HL-60/S4 (cell line): ENCODE data around the gene MUC5AC.
"Not testable (repeated sequence)": the region's sequence is repeated elsewhere in the genome, so short reads cannot be mapped to it uniquely, and the experiment has no call there.

Experiments
- in situ Hi-C: fragments of 300-500 bp; cut with MboI; formaldehyde crosslinking; loops from 2 replicates; pipeline ENCODE4 v1.14.3; 2022; ENCODE audit warnings: low sequenced_read_pairs

Gene MUC5AC

DNA sequence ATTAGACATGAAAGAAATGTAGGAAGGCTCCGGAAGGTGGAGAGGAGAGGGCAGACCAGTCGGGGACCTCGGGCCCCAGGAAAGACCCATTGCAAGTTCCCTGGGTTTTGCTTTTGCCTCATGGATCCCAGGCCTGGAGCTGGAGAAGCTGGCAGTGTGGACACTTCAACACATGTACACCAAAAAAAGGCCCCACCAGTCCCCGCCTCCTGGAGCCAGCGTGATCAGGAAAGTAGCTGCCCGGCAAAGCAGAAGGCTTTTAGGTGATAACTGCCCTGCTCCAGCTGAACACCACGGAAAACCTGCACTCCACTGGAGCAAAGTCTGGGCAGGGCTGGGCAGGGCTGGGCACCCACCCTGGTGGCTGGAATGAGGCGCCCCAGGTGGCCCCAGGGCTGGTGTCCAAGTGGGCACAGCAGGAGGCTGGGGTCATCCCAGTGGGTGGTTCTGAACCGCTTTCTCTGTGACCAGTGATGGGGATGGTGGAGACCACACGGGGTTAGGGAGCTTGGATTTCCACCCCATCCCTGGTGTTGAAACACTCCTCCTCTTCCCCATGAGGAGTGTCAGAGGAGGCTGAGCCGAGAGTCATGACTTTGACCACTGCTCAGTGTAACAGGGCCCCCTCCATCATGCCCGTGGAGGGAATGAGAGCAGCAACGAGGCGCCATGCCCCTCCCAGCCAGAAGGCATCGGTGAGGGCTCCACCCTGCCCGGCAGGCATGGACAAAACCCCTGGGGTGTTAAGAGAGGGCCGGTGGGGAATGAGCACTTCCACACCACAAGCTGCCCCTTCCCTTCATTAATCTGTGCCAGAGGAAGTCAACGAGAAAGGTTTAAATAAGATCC lies 16.9 kb upstream of the MUC5AC start:
- in situ Hi-C loops: no loop called here

DNA sequence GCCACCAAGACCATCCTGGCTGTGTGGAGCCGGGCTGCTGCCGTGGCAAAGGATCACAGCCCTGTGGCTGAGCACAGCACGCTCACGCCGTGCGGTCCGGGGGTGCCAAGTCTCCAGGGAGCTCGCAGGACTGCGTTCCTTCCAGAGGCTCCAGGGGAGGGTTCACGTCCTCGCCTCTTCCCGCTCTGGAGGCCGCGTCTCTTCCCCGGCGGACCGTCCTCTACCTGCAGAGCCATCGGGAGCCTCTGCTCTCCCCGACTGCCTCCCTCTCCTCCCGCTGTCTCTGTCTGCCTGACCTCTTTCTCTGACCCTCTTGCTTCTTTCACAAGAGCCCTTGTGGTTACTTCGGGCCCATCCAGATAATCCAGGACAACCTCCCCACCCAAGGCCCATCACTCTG lies 11.4 kb upstream of the MUC5AC start:
- in situ Hi-C loops: no loop called here

DNA sequence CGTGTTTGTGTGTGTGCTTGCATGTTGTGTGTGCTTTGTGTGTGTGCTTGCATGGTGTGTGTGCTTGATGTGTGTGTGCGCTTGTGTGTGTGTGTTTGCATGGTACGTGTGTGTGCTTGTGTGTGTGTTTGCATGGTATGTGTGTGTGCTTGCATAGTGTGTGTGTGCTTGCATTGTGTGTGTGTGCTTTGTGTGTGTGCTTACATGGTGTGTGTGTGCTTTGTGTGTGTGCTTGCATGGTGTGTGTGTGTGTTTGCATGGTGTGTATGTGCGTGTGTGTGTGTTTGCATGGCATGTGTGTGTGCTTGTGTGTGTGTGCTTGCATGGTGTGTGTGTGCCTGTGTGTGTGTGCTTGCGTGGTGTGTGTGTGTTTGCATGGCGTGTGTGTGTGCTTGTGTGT lies 10.0 kb upstream of the MUC5AC start:
- in situ Hi-C loops: no loop called here

DNA sequence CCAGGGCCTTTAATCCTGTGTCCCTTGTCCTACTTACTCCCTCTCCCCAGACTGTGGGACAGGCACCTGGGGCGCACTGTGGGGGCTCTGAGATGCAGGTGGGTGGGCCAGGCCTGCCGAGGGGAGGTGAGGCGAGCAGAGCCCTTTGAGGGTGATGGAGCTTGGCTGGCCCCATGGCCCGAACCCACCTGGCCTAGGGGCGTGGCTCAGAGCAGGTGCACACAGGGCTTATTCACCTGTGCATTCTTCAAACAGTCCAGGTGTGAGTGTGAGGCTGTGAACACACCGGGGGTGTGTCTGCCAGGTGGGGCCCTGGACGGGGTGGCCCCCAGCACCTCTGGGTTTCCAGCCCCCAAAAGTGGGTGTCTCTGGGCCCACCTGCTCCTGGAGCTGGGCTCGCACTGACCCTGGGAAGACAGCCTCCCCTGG lies 9.0 kb upstream of the MUC5AC start:
- in situ Hi-C loops: no loop called here

DNA sequence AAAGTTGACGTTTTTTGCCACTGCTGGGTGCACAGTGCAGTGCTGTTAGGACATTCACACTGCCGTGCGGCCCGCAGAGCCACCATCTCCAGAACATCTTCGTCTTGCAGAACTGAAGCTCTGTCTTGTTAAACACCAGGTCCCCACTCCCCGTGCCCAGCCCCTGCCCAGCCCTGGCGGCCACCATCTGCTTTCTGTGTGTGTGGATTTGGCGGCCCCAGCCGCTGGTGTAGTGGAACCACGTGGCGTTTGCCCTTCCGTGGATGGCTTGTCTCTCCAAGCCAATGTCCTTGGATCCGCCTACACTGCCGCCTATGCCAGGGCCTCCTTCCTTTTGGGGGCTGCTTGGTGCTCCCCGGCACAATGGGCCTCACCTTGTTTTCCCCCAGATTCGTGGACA lies 8.2 kb upstream of the MUC5AC start:
- in situ Hi-C loops: no loop called here

DNA sequence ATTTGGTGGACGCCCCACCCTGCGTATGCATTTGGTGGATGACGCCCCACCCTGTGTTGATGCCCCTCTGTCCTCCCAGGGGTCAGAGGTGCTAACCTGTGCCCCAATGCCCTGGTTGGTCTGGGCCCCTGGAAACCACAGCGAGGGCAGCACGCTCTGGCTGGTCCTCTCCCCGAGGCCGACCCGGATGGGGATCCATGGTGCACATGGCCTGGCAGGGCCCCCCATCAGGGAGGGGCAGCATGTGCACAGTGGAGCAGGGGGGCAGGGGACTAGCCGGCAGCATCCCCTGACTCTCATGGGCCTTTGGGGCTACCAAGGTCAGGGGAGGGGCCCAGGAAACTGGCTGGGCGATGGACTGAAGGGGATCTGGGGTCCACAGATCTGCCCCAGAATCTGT lies 7.6 kb upstream of the MUC5AC start:
- in situ Hi-C loops: no loop called here

DNA sequence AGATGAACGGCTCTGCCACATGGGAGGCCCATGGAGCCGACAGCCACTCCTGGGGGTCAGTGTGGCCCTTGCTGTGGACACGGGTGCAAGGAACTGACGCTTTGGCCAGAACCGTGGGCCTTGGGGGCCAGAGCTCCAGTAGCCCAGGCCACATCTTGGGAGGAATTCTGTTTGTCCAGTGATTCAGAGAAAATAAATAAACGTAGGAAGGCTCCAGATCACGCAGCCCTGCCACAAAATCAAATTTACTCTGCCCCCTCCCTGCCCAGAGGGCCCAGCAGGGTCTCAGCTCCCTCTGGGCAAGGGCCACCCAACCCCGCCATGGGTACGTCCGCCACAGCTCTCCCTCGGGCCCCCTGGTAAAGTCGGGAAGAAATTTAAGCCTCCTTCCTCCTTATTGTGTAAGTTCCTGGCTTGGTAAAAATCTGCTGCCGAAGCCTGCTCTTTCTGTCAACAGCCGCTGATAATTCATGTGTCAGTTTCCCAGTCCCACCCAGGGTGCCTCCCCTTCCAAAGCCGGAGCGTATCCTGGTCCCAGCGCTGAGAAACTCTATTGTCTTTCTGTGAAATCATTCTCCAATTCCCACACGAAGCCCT lies 6.9 kb upstream of the MUC5AC start:
- in situ Hi-C loops: no loop called here

DNA sequence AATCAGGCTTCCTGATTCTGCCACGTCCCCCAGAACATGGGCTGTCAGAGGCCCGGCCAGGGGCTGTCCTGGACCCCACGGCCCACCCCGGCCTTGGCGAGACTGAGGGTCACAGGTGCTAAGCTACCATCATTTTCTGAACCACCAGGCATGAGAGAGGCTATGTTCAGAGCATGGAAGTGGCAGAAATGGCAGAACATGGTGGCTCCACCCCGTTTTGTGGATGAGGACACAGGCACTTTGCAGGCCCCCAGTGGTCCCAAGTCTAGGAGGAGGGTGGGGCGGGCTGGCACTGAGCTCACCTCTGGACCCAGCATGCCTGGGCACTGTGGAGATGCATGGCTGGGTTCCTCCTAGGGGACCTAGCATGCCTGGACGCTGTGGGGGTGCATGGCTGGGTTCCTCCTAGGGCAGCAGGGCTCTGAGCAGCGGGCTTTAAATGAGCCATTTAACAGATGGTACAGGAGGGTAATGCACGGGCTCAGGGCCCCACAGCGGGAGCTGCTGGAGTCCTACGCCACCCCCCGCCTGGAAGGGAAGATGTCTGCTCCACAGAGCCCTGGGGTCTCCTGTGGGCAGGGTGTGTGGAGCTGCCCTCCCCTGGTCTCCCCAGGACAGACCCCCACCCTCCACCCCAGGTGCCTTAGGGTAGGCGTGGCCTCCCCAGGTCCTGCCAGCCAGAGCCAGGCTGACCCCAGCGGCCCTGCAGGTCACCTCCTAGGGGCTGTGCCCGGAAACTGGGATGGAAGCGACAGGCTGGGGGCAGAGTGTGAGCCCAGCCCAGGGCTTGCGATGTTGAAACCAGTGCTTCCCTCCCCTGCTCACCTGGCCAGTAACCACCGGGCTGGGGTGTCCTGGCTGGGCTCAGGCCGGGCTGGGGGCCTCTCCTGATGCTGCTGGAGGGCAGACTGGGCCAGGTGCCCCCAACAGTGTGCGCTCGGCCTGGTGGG lies 6.1 kb upstream of the MUC5AC start:
- in situ Hi-C loops: no loop called here

DNA sequence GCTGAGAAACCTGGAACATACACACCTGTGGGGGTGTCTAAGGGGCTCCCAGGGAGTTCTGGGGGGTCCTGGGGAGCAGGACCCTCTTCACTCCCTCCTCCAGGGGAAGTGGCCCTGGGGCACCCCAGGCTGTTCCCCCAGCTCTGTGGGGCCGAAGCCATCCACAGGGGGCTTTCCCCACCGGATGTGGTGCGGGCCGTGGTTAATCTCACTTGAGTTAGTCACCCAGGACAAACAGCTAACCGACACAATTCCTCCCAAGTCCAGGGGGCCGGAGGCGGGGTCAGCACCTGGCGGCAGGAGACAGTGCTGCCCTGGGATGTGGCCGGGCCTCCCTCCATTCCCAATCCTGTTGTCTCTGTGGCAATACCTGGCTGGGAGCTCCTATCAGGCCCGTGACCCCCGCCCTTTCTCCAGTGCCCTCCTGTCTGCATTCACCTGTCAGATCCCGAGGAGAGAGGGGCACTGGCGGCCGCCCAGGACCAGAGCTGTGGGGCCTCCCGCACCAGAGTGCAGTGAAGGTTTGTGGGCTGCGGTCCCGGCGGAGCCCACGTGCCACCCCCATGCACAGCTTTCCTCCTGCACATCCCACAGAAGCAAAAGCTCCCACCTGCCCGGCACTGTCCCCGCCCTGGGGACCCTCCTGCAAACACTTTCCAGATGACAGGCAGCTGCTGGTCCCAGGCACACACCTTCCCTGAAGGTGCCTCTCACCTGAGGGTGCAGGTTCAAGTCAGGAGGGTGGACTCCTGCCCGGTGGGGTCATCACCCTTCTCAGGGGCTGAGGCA lies 5.2 kb upstream of the MUC5AC start:
- in situ Hi-C loops: no loop called here

DNA sequence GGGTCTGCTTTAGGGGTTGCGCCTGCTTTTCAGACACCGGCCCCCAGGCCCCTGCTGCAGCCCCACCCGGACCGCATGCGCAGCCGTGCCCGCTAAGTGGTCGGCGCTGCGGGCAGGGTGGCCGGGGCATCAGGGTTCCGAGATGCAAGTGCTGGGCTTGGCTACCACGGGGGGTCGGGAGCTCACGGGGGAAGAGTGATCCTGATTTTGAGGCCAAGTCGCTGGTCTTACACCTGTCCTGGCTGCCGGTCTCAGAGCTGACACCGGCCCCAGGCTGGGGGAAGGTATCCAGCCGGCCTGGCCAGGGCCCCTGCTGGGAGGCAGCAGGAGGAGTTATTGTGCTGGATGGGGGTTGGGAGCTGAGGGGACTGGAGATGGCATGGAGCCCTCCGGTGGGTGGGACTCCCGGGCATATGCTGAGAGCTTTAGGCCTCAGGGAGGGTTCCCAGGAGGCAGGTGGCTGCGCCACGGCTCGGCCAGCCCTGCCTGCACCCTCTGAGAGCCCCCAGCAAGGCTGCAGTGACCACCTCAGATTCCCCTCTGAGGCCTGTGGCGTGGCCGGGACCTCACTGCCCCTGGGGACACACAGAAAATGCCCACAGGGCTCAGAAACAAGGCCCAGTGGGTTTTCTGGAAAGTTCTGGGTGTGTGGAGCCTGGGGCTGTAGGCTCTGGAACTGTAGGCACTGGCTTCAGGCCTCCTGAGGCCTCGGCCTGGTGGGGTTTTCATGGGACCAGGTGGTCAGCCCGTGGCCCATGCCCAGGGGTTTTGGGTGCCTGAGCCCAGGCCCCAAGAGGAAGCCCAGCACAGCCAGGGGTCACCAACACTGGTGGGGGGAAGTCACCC lies 4.4 kb upstream of the MUC5AC start:
- in situ Hi-C loops: no loop called here

DNA sequence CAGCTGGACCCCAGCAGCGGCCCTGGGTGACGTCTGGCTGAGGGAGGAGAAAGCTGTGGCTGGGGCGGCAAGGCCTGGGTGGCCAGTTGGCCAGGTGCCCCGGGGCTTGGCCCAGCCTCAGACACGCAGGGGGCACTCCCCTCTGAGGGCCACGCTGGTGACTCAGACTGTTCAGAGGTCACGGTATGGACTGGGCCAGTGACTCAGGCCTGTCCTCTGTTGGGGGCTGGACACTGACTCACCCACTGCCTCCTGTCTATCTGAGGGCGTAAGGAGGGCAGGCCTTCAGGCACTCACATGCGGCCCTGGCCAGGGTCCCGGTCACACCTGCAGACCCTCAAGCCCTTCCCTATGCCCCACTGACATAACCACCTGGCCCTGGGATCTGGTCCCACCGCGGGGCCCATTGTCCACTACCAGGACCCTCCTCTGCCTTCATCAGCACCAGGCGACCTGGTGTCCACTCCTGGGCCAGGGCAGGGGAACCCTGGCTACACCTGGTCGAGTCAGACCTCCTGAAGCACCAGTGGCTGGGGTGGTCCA lies 3.7 kb upstream of the MUC5AC start:
- in situ Hi-C loops: no loop called here

DNA sequence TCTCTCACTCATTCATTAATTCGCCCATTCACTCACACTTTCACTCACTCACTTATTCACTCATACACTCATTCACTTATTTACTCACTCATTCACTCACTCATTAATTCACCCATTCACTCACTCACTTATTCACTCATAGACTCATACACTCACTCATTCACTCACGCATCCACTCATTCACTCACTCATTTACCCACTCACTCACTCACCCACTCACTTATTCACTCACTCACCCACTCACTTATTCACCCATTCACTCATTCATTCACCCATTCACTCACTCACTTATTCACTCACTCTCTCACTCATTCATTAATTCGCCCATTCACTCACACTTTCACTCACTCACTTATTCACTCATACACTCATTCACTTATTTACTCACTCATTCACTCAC lies 3.1 kb upstream of the MUC5AC start:
- in situ Hi-C loops: not testable (repeated sequence)

DNA sequence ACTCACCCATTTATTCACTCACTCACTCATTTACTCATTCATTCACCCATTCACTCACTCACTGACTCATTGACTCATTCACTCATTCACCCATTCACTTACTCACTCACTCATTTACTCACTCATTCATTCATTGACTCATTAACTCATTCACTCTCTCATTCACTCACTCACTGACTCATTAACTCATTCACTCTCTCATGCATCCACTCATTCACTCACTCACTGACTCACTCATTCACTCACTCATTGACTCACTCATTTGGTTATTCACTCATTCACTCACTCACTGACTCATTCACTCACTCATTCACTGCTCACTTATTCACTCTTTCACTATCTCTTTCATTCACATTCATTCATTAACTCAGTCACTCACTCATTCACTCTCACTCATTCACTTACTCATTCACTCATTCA lies 2.5 kb upstream of the MUC5AC start:
- in situ Hi-C loops: no loop called here

DNA sequence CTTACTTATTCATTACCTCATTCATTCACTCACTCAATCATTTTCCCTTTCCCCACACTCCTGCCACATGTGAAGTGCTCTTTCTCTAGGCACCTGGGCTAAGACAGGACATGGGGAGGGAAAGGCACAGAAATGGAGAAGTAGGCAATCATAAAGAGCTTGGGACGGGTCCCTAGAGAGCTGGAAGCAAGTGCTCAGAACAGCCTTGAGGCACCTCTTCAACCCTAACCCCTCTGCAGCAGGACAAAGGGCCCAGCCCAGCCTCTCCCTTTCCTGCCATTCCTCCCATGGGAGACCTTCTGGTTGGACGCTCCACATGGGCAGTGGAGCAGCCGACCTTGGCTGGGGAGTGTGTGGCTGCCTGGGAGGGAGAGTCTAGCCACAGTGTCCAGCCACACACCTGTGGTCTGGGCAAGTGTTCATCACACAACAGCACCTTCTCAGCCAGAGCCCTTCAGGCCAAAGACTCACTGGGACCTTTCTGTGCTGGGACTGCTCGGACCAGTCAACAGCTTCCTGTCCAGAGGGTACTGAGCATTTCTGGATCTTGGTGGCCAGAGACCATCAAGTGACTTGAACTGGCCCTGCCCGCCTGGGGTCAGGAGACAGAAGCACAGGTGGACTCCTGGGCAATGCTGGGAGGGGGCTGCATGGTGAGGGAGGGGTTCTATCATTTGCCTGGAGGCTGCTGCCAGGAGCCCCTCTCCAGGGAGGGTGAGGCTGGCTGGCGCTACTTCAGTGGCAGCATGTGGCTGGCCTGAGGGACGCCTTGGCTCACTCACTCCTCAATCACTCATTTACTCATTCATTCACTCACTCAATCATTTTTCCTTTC lies 1.0 kb upstream of the MUC5AC start:
- in situ Hi-C loops: no loop called here

DNA sequence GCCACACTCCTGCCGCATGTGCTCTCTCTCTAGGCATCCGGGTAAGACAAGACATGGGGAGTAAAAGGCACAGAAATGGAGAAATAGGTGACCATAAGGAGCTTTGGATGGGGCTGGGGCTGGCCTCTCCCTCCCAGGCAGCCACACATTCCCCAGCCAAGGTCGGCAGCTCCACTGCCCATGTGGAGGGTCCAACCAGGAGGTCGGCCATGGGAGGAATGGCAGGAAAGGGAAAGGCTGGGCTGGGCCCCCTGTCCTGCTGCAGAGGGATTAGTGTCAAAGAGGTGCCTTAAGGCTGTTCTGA lies 460 bp upstream of the MUC5AC start:
- in situ Hi-C loops: no loop called here

DNA sequence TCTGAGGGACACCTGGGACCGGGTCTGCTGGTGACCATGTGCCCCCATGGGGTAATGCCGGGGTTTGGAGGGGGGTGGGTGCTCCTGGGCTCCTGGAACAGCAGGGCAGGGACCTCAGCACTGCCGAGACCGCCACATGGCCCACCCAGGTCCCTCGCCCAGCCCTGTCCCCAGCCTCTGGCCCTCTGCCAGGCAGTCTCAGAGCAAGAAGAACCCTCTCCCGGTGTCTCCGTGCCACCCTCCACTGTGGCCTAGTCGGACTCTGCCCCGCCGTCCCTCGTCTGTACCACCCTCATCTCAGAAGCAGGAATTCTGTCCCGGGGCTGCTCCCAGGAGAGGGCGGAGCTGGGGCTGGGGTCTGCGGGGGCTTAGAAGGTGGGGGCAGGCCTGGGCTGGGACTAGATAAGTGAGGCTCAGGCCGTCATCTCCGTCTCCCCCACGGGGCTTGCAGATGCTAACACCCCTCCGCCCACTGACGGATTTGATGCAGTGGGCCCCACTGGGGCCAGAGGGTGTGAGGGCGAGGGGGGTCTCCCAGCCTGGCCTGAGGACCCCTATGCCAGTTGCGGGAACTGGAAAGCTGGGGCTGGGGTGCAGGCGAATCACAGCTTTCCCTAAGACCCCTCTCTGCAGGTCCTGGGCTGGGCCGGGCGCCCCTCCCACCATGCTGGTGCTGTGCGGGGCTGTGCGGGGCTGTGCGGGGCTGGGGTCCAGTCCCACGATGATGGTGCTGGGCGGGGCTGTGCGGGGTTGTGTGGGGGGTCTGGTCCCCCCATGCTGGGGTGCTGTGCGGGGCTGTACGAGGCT lies 1.1 kb downstream of the MUC5AC start:
- in situ Hi-C loops: no loop called here

DNA sequence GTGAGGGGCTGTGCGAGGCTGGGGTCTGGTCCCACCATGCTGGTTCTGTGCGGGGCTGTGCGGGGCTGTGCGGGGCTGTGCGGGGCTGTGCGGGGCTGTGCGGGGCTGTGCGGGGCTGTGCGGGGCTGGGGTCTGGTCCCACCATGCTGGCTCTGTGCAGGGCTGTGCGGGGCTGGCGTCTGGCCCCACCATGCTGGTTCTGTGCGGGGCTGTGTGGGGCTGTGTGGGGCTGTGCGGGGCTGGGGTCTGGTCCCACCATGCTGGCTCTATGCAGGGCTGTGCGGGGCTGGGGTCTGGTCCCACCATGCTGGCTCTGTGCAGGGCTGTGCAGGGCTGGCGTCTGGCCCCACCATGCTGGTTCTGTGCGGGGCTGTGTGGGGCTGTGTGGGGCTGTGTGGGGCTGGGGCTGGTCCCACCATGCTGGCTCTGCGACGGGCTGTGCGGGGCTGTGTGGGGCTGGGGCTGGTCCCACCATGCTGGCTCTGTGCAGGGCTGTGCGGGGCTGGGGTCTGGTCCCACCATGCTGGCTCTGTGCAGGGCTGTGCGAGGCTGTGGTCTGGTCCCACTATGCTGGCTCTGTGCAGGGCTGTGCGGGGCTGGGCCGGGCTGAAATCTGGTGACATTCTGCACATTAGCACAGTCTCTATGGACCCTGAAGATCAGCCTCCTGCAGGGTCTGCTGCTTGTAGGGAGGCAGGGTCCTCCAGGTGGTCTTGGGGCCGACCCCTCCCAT lies 1.9 kb downstream of the MUC5AC start:
- in situ Hi-C loops: not testable (repeated sequence)
